Nephron (organoid): ENCODE results near the gene COA1.

Experiments
- H3K27ac Mint-ChIP-seq, 3 experiments: 2 replicates each; pipeline ENCODE4 v1.8.0; 2020; ENCODE audit warnings: mixed read lengths in 3 of 3, mild to moderate bottlenecking in 2 of 3, moderate library complexity in 1 of 3
- H3K27me3 Mint-ChIP-seq: 2 replicates; pipeline ENCODE4 v1.8.0; 2021; ENCODE audit warnings: low read depth, mild to moderate bottlenecking, moderate library complexity, mixed read lengths
- H3K36me3 Mint-ChIP-seq: 2 replicates; pipeline ENCODE4 v1.8.0; 2020; ENCODE audit warnings: low read depth, mixed read lengths
- H3K4me1 Mint-ChIP-seq: 2 replicates; pipeline ENCODE4 v1.8.0; 2020; ENCODE audit warnings: mixed read lengths
- H3K4me3 Mint-ChIP-seq, 3 experiments: 2 replicates each; pipeline ENCODE4 v1.8.0; 2020; ENCODE audit warnings: mild to moderate bottlenecking in 3 of 3, mixed read lengths in 3 of 3, moderate library complexity in 2 of 3
- H3K9me3 Mint-ChIP-seq: 2 replicates; pipeline ENCODE4 v1.8.0; 2020; ENCODE audit warnings: mixed read lengths
- TF ChIP-seq, protein P1 (sequence below), 3 experiments: fragments of 200-600 bp; sonication (generic); IDR thresholded peaks; one replicate each; pipeline ENCODE4 v1.5.0; 2021; ENCODE audit warnings: antibody characterized with exemption in 3 of 3; ENCODE audit not compliant: unreplicated experiment in 3 of 3

The COA1 gene

GRCh38 chr7:43640679-43641078 is 88.6 kb downstream of the COA1 start:
- H3K9me3 Mint-ChIP-seq: no peaks in the 10 kb centered on the region
- TF ChIP-seq, protein P1, sequence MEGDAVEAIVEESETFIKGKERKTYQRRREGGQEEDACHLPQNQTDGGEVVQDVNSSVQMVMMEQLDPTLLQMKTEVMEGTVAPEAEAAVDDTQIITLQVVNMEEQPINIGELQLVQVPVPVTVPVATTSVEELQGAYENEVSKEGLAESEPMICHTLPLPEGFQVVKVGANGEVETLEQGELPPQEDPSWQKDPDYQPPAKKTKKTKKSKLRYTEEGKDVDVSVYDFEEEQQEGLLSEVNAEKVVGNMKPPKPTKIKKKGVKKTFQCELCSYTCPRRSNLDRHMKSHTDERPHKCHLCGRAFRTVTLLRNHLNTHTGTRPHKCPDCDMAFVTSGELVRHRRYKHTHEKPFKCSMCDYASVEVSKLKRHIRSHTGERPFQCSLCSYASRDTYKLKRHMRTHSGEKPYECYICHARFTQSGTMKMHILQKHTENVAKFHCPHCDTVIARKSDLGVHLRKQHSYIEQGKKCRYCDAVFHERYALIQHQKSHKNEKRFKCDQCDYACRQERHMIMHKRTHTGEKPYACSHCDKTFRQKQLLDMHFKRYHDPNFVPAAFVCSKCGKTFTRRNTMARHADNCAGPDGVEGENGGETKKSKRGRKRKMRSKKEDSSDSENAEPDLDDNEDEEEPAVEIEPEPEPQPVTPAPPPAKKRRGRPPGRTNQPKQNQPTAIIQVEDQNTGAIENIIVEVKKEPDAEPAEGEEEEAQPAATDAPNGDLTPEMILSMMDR (IDR thresholded peaks at IDR 0.05; ENCODE audit: unreplicated experiment in 3 of 3): no peak
- peaks cover 74% of the 10 kb centered on the region for H3K36me3 Mint-ChIP-seq
- H3K4me3 Mint-ChIP-seq: no peak overlapping the region
- peak overlapping the region; percentile 77 to 90 (median 83) for H3K27ac Mint-ChIP-seq
- H3K4me1 Mint-ChIP-seq: peaks cover 25% of the 10 kb centered on the region
- H3K27me3 Mint-ChIP-seq: no peaks in the 10 kb centered on the region

- Mint-ChIP-seq H3K9me3 (no peaks in the 10 kb centered on the region), H3K27ac (peak overlapping the region; percentile 77 to 90 (median 83)), H3K4me3 (no peak overlapping the region), H3K36me3 (peaks cover 74% of the 10 kb centered on the region), H3K27me3 (no peaks in the 10 kb centered on the region), H3K4me1 (peaks cover 22% of the 10 kb centered on the region)
- TF ChIP-seq, protein P1 (IDR thresholded peaks at IDR 0.05; ENCODE audit: unreplicated experiment in 3 of 3): no peak
These were observed 89.3 kb downstream of the COA1 start for GRCh38 chr7:43639858-43640491.

- H3K27ac Mint-ChIP-seq: no peak overlapping the region
These were observed 92.1 kb downstream of the COA1 start for GRCh38 chr7:43637114-43637806.

DNA sequence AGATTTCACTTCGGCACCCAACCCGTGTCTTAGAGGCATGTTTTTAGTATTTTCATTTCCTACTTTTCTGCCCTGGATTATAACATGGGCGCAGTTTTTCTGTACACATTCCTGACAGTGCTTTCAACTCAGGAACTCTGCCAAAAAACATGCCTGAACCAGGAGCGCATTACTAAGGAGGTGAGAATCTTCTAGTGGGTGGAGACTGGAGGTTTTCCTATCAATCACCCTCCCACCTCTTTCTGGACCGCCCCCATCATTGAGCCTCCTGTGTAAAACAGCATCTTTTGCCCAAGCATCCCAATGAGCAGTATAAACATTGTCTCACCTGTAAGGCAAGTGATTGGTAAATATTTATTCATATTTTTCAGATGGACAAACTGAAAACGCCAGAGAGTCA is 93.2 kb downstream of the COA1 start:
- TF ChIP-seq, protein P1 (IDR thresholded peaks at IDR 0.05; ENCODE audit: unreplicated experiment in 3 of 3): no peak
- Mint-ChIP-seq H3K27me3 (no peaks in the 10 kb centered on the region), H3K4me1 (peaks cover 22% of the 10 kb centered on the region), H3K9me3 (no peaks in the 10 kb centered on the region), H3K36me3 (peaks cover 85% of the 10 kb centered on the region), H3K27ac (no peak overlapping the region), H3K4me3 (no peak overlapping the region)

More at GRCh38 chr7:43637114-43637806, 92.1 kb downstream of the COA1 start:
- Mint-ChIP-seq H3K4me3 (no peak overlapping the region), H3K9me3 (no peaks in the 10 kb centered on the region), H3K27me3 (no peaks in the 10 kb centered on the region), H3K4me1 (peaks cover 22% of the 10 kb centered on the region), H3K36me3 (peaks cover 74% of the 10 kb centered on the region)
- TF ChIP-seq, protein P1 (IDR thresholded peaks at IDR 0.05; ENCODE audit: unreplicated experiment in 3 of 3): no peak

GRCh38 chr7:43634384-43634783 is 94.9 kb downstream of the COA1 start:
- Mint-ChIP-seq H3K4me3 (no peak overlapping the region), H3K27me3 (no peaks in the 10 kb centered on the region), H3K4me1 (peaks cover 6% of the 10 kb centered on the region), H3K27ac (no peak overlapping the region), H3K9me3 (no peaks in the 10 kb centered on the region), H3K36me3 (peaks cover 83% of the 10 kb centered on the region)
- TF ChIP-seq, protein P1 (IDR thresholded peaks at IDR 0.05; ENCODE audit: unreplicated experiment in 3 of 3): no peak
